Measurements from ENCODE around the gene TTC28. TPM values are rescaled to one million over a fixed set of nuclear protein-coding genes. Genes with fewer than 3 reads are reported as not detected.

The TTC28 gene
- total RNA-seq, 1 donor from 2014 or later, result 7.9 TPM

GRCh38 chr22:28488825-28489224, 190.8 kb downstream of the TTC28 start:
- ChIA-PET CTCF (no interaction called here), POLR2A (interaction anchor here (0.6 kb wide), 1 partner anchor 553 kb away, joined by 3 read pairs; no protein-coding TSS in a partner anchor)
- no peak overlapping the region for H3K4me3 Mint-ChIP-seq
- ATAC-seq (ENCODE audit: low read depth) (no peak), DNase-seq (no peak)
- TF ChIP-seq CTCF (IDR thresholded peaks at IDR 0.05), result no peak
- H3K9me3 Mint-ChIP-seq, result no peaks in the 10 kb centered on the region
- H3K27ac Mint-ChIP-seq, result no peak overlapping the region
- peaks cover 21% of the 10 kb centered on the region for H3K27me3 Mint-ChIP-seq
- intact Hi-C loops (cut with micrococcal nuclease), result no loop called here
- no peaks in the 10 kb centered on the region for H3K36me3 Mint-ChIP-seq (ENCODE audit: low read depth)
- no peaks in the 10 kb centered on the region for H3K4me1 Mint-ChIP-seq

- ATAC-seq (ENCODE audit: low read depth) (no peak), DNase-seq (no peak)
- POLR2A ChIA-PET, result no interaction called here
- Mint-ChIP-seq H3K27me3 (peaks cover 16% of the 10 kb centered on the region), H3K36me3 (ENCODE audit: low read depth) (no peaks in the 10 kb centered on the region), H3K9me3 (no peaks in the 10 kb centered on the region), H3K4me1 (no peaks in the 10 kb centered on the region), H3K27ac (no peak overlapping the region), H3K4me3 (no peak overlapping the region)
- no peak for TF ChIP-seq CTCF (IDR thresholded peaks at IDR 0.05)
- CTCF ChIA-PET, result no interaction called here
- intact Hi-C loops (cut with micrococcal nuclease), result no loop called here
Observed at GRCh38 chr22:28484662-28485061, 195.0 kb downstream of the TTC28 start.

GRCh38 chr22:28481725-28482124, 197.9 kb downstream of the TTC28 start:
- intact Hi-C loops (cut with micrococcal nuclease), result no loop called here
- H3K4me1 Mint-ChIP-seq, result no peaks in the 10 kb centered on the region
- no peak for ATAC-seq (ENCODE audit: low read depth)
- no peak for TF ChIP-seq CTCF (IDR thresholded peaks at IDR 0.05)
- DNase-seq, result no peak
- no peaks in the 10 kb centered on the region for H3K9me3 Mint-ChIP-seq
- no peak overlapping the region for H3K27ac Mint-ChIP-seq
- H3K36me3 Mint-ChIP-seq (ENCODE audit: low read depth), result no peaks in the 10 kb centered on the region
- CTCF ChIA-PET, result no interaction called here
- H3K4me3 Mint-ChIP-seq, result no peak overlapping the region
- peaks cover 10% of the 10 kb centered on the region for H3K27me3 Mint-ChIP-seq
- POLR2A ChIA-PET, result no interaction called here

GRCh38 chr22:28480000-28480715, 199.5 kb downstream of the TTC28 start:
- Mint-ChIP-seq H3K27ac (no peak overlapping the region), H3K36me3 (ENCODE audit: low read depth) (no peaks in the 10 kb centered on the region), H3K4me1 (no peaks in the 10 kb centered on the region), H3K4me3 (no peak overlapping the region), H3K27me3 (peaks cover 9% of the 10 kb centered on the region), H3K9me3 (no peaks in the 10 kb centered on the region)
- TF ChIP-seq CTCF (IDR thresholded peaks at IDR 0.05), result no peak
- CTCF ChIA-PET, result no interaction called here
- intact Hi-C loops (cut with micrococcal nuclease), result no loop called here
- no peak for ATAC-seq (ENCODE audit: low read depth)
- POLR2A ChIA-PET, result no interaction called here
- no peak for DNase-seq

GRCh38 chr22:28478564-28478963, 201.1 kb downstream of the TTC28 start:
- H3K4me1 Mint-ChIP-seq, result no peaks in the 10 kb centered on the region
- no peak overlapping the region for H3K27ac Mint-ChIP-seq
- ChIA-PET POLR2A (no interaction called here), CTCF (no interaction called here)
- DNase-seq (no peak), ATAC-seq (ENCODE audit: low read depth) (no peak)
- H3K27me3 Mint-ChIP-seq, result peaks cover 9% of the 10 kb centered on the region
- H3K9me3 Mint-ChIP-seq, result no peaks in the 10 kb centered on the region
- intact Hi-C loops (cut with micrococcal nuclease), result no loop called here
- no peaks in the 10 kb centered on the region for H3K36me3 Mint-ChIP-seq (ENCODE audit: low read depth)
- no peak for TF ChIP-seq CTCF (IDR thresholded peaks at IDR 0.05)
- no peak overlapping the region for H3K4me3 Mint-ChIP-seq
